GM12892 (cell line): ENCODE measurements around the gene KCNS3.

Experiments
- POLR2A ChIP-seq: IDR thresholded peaks from 2 replicates; pipeline ENCODE4 v1.6.1; 2011; ENCODE audit warnings: low read depth, low read length, control low read depth
- POLR2AphosphoS5 ChIP-seq: IDR thresholded peaks from 2 replicates; pipeline ENCODE4 v1.6.1; 2011; ENCODE audit warnings: low read depth, low read length, control low read depth
- TAF1 ChIP-seq: IDR thresholded peaks from 2 replicates; pipeline ENCODE4 v1.6.1; 2011; ENCODE audit warnings: low read depth, mild to moderate bottlenecking, control low read depth, low read length, borderline replicate concordance

GRCh38 chr2:17940091-17940630 lies 61.7 kb downstream of the KCNS3 start:
- no peak for TF ChIP-seq POLR2AphosphoS5
- TF ChIP-seq POLR2A = no peak
- TF ChIP-seq TAF1 = no peak
